Heart right ventricle (tissue), 16 donors: ENCODE measurements around the gene XRCC4. TPM values are rescaled to one million over a fixed set of nuclear protein-coding genes. Genes with fewer than 3 reads are reported as not detected.

Experiments
- ATAC-seq, 8 donors: fragments of 200-7000 bp; cut with Tn5 transposase; one replicate each; pipeline ENCODE4 v1.9.1; 2020; ENCODE audit warnings: mild to moderate bottlenecking in 8 of 8, moderate library complexity in 8 of 8, moderate number of reproducible peaks in 1 of 8
- DNase-seq, 2 donors: peaks; one replicate each; pipeline ENCODE4 v3.0.0-alpha.2; 2020
- H3K27ac ChIP-seq, 10 donors: fragments of 200-600 bp; sonication (generic) in 2 of 10; one replicate each; pipeline versions ENCODE4 v1.5.0 to v1.8.0; 2020 to 2022; ENCODE audit warnings: mild to moderate bottlenecking in 3 of 10
- H3K27me3 ChIP-seq, 7 donors: fragments of 200-600 bp; one replicate each; pipeline ENCODE4 v1.8.0; 2021 to 2022; ENCODE audit warnings: mild to moderate bottlenecking in 2 of 7
- H3K36me3 ChIP-seq, 9 donors: fragments of 200-600 bp; sonication (generic) in 1 of 9; one replicate each; pipeline versions ENCODE4 v1.5.0 to v1.8.0; 2020 to 2022; ENCODE audit warnings: mild to moderate bottlenecking in 2 of 9
- H3K4me1 ChIP-seq, 9 donors: fragments of 200-600 bp; sonication (generic) in 1 of 9; one replicate each; pipeline versions ENCODE4 v1.5.0 to v1.8.0; 2020 to 2022; ENCODE audit warnings: mild to moderate bottlenecking in 4 of 9
- H3K4me3 ChIP-seq, 10 donors: fragments of 200-600 bp; sonication (generic) in 2 of 10; one replicate each; pipeline versions ENCODE4 v1.5.0 to v1.8.0; 2020 to 2022; ENCODE audit warnings: mild to moderate bottlenecking in 7 of 10, moderate library complexity in 2 of 10
- H3K9me3 ChIP-seq, 11 donors: fragments of 200-600 bp in 10 of 11; sonication (generic) in 2 of 11; one replicate each; pipeline versions ENCODE4 v1.5.0 to v1.8.0; 2013 to 2022; ENCODE audit warnings: mild to moderate bottlenecking in 2 of 11, control low read depth in 1 of 11, moderate library complexity in 1 of 11
- WGBS, 2 donors: extraction: QIAGEN DNeasy Blood & Tissue Kit; methylation state at CpG; one replicate each; pipeline ENCODE4 v1.1.7; 2013; ENCODE audit warnings: inconsistent platforms in 1 of 2; 5-methylcytosine and 5-hydroxymethylcytosine counted together
- intact Hi-C, 10 donors: fragments of 100-400 bp; cut with DNase I; formaldehyde crosslinking; loops; one replicate each; pipeline versions ENCODE4 v1.11.1 to v1.14.2; 2022
- polyA plus RNA-seq, 2 donors: library from polyadenylated mRNA; stranded (reverse); fragments of 200-250 nt; gene quantifications; one replicate each; pipeline ENCODE4 v1.2.3, GENCODE V29; 2013
- total RNA-seq, 10 donors: library from RNA; stranded (reverse); fragmentation: NEBNext Ultra II Directional in 3 of 10; extraction: Animal tissue kit (Norgen Biotek cat#: 25700) in 3 of 10; gene quantifications; one replicate each; pipeline versions ENCODE4 v1.2.1 to v1.2.4, GENCODE V29; 2021 to 2023
- TF ChIP-seq, protein P1 (sequence below), 9 donors: fragments of 200-600 bp; sonication (generic) in 2 of 9; IDR thresholded peaks; one replicate each; pipeline versions ENCODE4 v1.5.0 to v1.8.0; 2021 to 2022; ENCODE audit warnings: antibody characterized with exemption in 9 of 9, mild to moderate bottlenecking in 5 of 9, moderate library complexity in 1 of 9
- donor health status: Arrhythmogenic right ventricular cardiomyopathy.
- donor health status: ischemic (EF 13 %, LVEDD 7.1; RV severe dilation, severe dysfunction).
- donor health status: healthy with polysubstance abuse.
- donor health status: DM: no; HTN: yes; CAD: no.
- donor health status: DM: no; HTN: no; CAD: no.
- donor health status: ischemic (EF 25% LVEDD 6.9; RV normal size, moderate dysfunction).
- donor health status: ischemic (EF 25% LVEDD 5.7; RV mildly dilated, moderate dysfunction).
- donor health status: healthy.
- donor health status: DM: yes; HTN: yes; CAD: no.
- donor health status: Ischemic cardiomyopathy.
- donor health status: ischemic (EF 35%, LVEDD 5.7; RV mildly dilated, moderate dysfunction).
- donor health status: nonischemic (EF 11% LVEDD 7.7; RV severe dilation, severe dysfunction).
- donor health status: DM: yes; HTN: yes; CAD: no.
- donor health status: PGD.
- donor health status: ischemic (EF 29% LVEDD 5.4; RV normal size, mild dysfunction).
- donor health status: nonischemic (EF 23%, LVEDD 6.1; RV moderate dilation, normal function).

Gene XRCC4
- total and polyA plus RNA-seq, 12 donors = 3.6 to 14.4 (median 6.8) TPM

DNA sequence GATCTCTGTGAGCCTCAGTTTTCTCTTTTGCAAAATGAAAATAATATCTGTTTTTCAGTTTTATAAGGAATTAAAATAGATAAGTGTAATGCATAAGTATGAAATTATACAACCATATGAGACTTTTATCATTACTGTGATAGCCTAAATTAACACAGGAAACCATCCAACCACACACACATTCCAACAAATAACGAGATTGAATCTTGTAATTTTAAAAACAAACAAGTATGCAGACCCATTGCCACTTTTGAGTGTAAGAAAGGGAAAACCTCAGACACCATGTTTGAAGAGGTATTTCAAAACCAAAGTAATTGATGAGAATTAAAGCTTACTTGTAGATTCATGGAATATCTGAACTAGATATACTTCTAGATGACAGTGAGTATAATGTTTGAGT lies 32.0 kb downstream of the XRCC4 start:
- H3K4me3 ChIP-seq = no peak overlapping the region
- TF ChIP-seq, protein P1, sequence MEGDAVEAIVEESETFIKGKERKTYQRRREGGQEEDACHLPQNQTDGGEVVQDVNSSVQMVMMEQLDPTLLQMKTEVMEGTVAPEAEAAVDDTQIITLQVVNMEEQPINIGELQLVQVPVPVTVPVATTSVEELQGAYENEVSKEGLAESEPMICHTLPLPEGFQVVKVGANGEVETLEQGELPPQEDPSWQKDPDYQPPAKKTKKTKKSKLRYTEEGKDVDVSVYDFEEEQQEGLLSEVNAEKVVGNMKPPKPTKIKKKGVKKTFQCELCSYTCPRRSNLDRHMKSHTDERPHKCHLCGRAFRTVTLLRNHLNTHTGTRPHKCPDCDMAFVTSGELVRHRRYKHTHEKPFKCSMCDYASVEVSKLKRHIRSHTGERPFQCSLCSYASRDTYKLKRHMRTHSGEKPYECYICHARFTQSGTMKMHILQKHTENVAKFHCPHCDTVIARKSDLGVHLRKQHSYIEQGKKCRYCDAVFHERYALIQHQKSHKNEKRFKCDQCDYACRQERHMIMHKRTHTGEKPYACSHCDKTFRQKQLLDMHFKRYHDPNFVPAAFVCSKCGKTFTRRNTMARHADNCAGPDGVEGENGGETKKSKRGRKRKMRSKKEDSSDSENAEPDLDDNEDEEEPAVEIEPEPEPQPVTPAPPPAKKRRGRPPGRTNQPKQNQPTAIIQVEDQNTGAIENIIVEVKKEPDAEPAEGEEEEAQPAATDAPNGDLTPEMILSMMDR (IDR thresholded peaks at IDR 0.05) = no peak
- H3K4me1 ChIP-seq = no peaks in the 10 kb centered on the region
- peaks cover 0 to 11% (median 0%) of the 10 kb centered on the region in 11 donors for H3K9me3 ChIP-seq
- 62 to 72% methylated on average over 1 of the region's 1 CpG for WGBS, 2 donors
- peaks cover 0 to 27% (median 0%) of the 10 kb centered on the region in 9 donors for H3K36me3 ChIP-seq
- intact Hi-C loops = no loop called here
- no peaks in the 10 kb centered on the region for H3K27me3 ChIP-seq
- ATAC-seq = no peak
- no peak overlapping the region for H3K27ac ChIP-seq
- no peak for DNase-seq

DNA sequence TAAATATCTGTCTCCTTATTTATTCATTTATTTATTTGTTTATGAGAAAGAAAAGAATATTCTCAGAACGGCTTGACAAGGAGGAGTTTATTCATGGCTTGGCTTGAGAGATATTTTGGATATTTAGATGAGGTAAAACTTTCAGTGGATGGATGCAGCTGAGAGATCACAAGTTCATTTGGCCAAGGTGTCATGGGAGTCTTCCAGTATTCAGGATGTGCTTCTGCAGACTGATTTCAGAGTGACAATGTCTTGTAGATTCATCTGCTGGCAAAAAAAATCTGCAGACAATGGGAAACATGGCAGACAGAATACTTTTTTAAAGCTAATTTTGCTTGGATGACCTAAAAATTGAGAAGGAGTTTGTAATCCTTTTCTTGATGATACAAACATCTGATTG lies 38.5 kb downstream of the XRCC4 start:
- peaks cover 0 to 22% (median 4%) of the 10 kb centered on the region in 11 donors for H3K9me3 ChIP-seq
- 83 to 87% methylated on average over 1 of the region's 1 CpG for WGBS, 2 donors
- intact Hi-C loops = no loop called here
- H3K27me3 ChIP-seq = no peaks in the 10 kb centered on the region
- H3K4me3 ChIP-seq = no peak overlapping the region
- DNase-seq = no peak
- H3K4me1 ChIP-seq = no peaks in the 10 kb centered on the region
- H3K27ac ChIP-seq = no peak overlapping the region
- TF ChIP-seq, protein P1 (IDR thresholded peaks at IDR 0.05) = no peak
- no peak for ATAC-seq
- peaks cover 0 to 38% (median 0%) of the 10 kb centered on the region in 9 donors for H3K36me3 ChIP-seq

DNA sequence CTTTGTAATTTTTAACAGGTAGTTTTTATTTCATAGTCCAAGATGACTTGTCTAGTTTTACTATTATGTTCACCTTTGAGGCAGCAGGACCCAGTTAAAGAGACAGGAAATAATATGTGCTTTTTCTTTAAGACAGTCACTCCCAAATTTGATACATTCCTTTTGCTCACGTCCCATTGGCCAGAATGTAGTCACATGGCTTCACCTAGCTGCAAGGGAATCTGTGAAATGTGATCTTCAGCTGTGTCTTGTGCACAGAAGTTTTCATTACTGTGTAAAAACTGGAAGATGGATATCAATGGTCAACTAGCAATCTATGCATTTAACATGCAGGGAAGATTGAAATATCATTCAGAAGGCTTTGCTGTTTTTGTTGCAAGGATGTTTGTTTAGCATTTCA lies 41.1 kb downstream of the XRCC4 start:
- H3K9me3 ChIP-seq = peaks cover 0 to 19% (median 4%) of the 10 kb centered on the region in 11 donors
- ATAC-seq (no peak), DNase-seq (no peak)
- H3K27me3 ChIP-seq = no peaks in the 10 kb centered on the region
- no peaks in the 10 kb centered on the region for H3K4me1 ChIP-seq
- H3K4me3 ChIP-seq = no peak overlapping the region
- peaks cover 0 to 19% (median 0%) of the 10 kb centered on the region in 9 donors for H3K36me3 ChIP-seq
- intact Hi-C loops = no loop called here
- TF ChIP-seq, protein P1 (IDR thresholded peaks at IDR 0.05) = no peak
- H3K27ac ChIP-seq = no peak overlapping the region
- 92 to 95% methylated on average over 1 of the region's 1 CpG for WGBS, 2 donors

DNA sequence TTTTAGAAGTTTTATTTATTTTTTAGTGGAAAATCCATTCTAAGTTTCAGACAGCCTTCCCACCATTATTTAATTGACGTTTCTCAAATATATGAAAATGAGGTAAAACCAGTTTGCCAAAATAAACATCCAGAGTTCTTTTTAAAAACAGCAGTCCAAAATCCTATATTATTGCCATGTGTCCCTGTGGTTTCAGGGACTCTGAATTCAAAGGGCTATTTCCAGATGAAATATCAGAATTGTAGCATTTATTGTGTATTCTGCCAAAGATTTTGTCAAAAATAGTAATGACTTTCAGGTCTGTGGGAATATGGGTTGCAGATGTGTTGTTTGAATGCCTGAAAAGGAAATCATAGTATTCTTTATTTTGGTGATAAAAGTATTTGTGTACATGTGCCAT lies 41.6 kb downstream of the XRCC4 start:
- 75 to 81% methylated on average over 1 of the region's 1 CpG for WGBS, 2 donors
- no peak overlapping the region for H3K27ac ChIP-seq
- intact Hi-C loops = no loop called here
- peaks cover 0 to 14% (median 0%) of the 10 kb centered on the region in 9 donors for H3K36me3 ChIP-seq
- peaks cover 0 to 14% (median 4%) of the 10 kb centered on the region in 11 donors for H3K9me3 ChIP-seq
- H3K4me3 ChIP-seq = no peak overlapping the region
- no peaks in the 10 kb centered on the region for H3K27me3 ChIP-seq
- no peaks in the 10 kb centered on the region for H3K4me1 ChIP-seq
- DNase-seq (no peak), ATAC-seq (no peak)
- TF ChIP-seq, protein P1 (IDR thresholded peaks at IDR 0.05) = no peak
